Aorta (tissue), 5 donors: ENCODE measurements around the gene PHLDB1. TPM values are rescaled to one million over a fixed set of nuclear protein-coding genes. Genes with fewer than 3 reads are reported as not detected.

Source experiments
- ATAC-seq: fragments of 200-7000 bp; cut with Tn5 transposase; one replicate; pipeline ENCODE4 v1.9.1; 2022; ENCODE audit warnings: moderate library complexity; ENCODE audit not compliant: low FRiP score
- DNase-seq, 2 donors: peaks; one replicate each; pipeline ENCODE4 v3.0.0-alpha.2; 2020
- H3K27ac ChIP-seq, 2 donors: one replicate each; pipeline ENCODE4 v1.5.1; 2013; ENCODE audit warnings: low read length in 2 of 2, mild to moderate bottlenecking in 2 of 2, moderate library complexity in 2 of 2, control low read depth in 1 of 2, inconsistent platforms in 1 of 2, low read depth in 1 of 2
- H3K27me3 ChIP-seq, 2 donors: one replicate each; pipeline ENCODE4 v1.6.1; 2013; ENCODE audit warnings: control low read depth in 1 of 2, low read length in 1 of 2, mild to moderate bottlenecking in 1 of 2, moderate library complexity in 1 of 2; ENCODE audit not compliant: insufficient read depth in 2 of 2, control insufficient read depth in 1 of 2
- H3K36me3 ChIP-seq, 2 donors: one replicate each; pipeline ENCODE4 v1.6.1; 2013; ENCODE audit warnings: control low read depth in 1 of 2, low read length in 1 of 2, mild to moderate bottlenecking in 1 of 2; ENCODE audit not compliant: insufficient read depth in 2 of 2, control insufficient read depth in 1 of 2
- H3K4me1 ChIP-seq, 2 donors: one replicate each; pipeline ENCODE4 v1.6.1; 2013; ENCODE audit warnings: low read length in 2 of 2, control low read depth in 1 of 2, mild to moderate bottlenecking in 1 of 2, moderate library complexity in 1 of 2; ENCODE audit not compliant: insufficient read depth in 2 of 2, control insufficient read depth in 1 of 2
- H3K4me3 ChIP-seq, 2 donors: one replicate each; pipeline ENCODE4 v1.5.1; 2013; ENCODE audit warnings: low read length in 2 of 2, control low read depth in 1 of 2, mild to moderate bottlenecking in 1 of 2
- H3K9me3 ChIP-seq: one replicate; pipeline ENCODE4 v1.6.1; 2013; ENCODE audit warnings: mild to moderate bottlenecking, low read length; ENCODE audit not compliant: control insufficient read depth
- WGBS, 2 donors: extraction: QIAGEN DNeasy Blood & Tissue Kit; methylation state at CpG; one replicate each; pipeline ENCODE4 v1.1.7; 2013; 5-methylcytosine and 5-hydroxymethylcytosine counted together
- intact Hi-C, 2 donors: fragments of 100-400 bp; cut with DNase I; formaldehyde crosslinking; loops; one replicate each; pipeline versions ENCODE4 v1.14.2 to v1.15.0; 2022
- polyA plus RNA-seq, 2 donors: library from polyadenylated mRNA; stranded (reverse); fragments of 200-250 nt; gene quantifications; one replicate each; pipeline ENCODE4 v1.2.3, GENCODE V29; 2013
- total RNA-seq, 2 donors: library from RNA; stranded (reverse); fragmentation: NEBNext Ultra II Directional; extraction: Animal tissue kit (Norgen Biotek cat#: 25700); gene quantifications; one replicate each; pipeline ENCODE4 v1.2.1, GENCODE V29; 2021
- donor health status: healthy with polysubstance abuse.
- donor health status: Bipolar disorder and iron deficiency.
- donor health status: DM: no; HTN: no; CAD: no.
- donor health status: DM: no; HTN: no; CAD: no.
- donor health status: DM: yes; HTN: yes; CAD: no.

Gene PHLDB1
- total and polyA plus RNA-seq, 4 donors: 38.3 to 290 (median 267) TPM

GRCh38 chr11:118638726-118639125 lies 31.3 kb downstream of the PHLDB1 start:
- no peak overlapping the region for H3K27ac ChIP-seq
- DNase-seq (no peak), ATAC-seq (no peak)
- no peaks in the 10 kb centered on the region for H3K4me1 ChIP-seq
- no peak overlapping the region for H3K4me3 ChIP-seq
- H3K27me3 ChIP-seq: no peaks in the 10 kb centered on the region
- no peaks in the 10 kb centered on the region for H3K36me3 ChIP-seq
- H3K9me3 ChIP-seq: no peaks in the 10 kb centered on the region
- intact Hi-C loops: no loop called here
- 87 to 89% methylated on average over 6 of the region's 6 CpGs for WGBS, 2 donors

DNA sequence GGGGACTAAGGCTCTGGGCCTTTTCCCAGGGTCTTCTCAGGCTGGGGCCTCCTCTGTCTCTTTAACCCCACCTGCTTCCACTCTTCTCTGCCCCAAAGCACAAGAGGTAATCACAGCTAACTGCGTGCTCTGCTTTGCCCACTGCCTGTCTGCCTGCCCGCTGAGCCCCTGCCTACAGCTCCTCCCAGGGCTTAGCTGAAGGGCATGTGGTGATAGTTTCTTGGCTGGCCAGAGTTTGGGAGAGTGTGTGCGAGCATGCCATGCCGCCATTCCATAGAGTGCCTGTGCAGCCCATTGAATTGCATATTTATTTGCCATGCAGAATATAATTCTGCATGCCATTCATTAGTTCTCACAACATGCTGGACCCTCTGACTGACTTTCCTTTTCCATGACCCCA lies 32.5 kb downstream of the PHLDB1 start:
- DNase-seq (no peak), ATAC-seq (no peak)
- 8 to 22% methylated on average over 4 of the region's 4 CpGs for WGBS, 2 donors
- Histone ChIP-seq H3K9me3 (no peaks in the 10 kb centered on the region), H3K4me1 (no peaks in the 10 kb centered on the region), H3K36me3 (peaks cover 0 to 3% of the 10 kb centered on the region in 2 donors), H3K27me3 (no peaks in the 10 kb centered on the region), H3K4me3 (no peak overlapping the region), H3K27ac (peak overlapping the region in 1 of 2 donors; percentile 7)
- intact Hi-C loops: no loop called here

GRCh38 chr11:118640332-118641154 lies 33.1 kb downstream of the PHLDB1 start:
- H3K27me3 ChIP-seq: no peaks in the 10 kb centered on the region
- 73 to 74% methylated on average over 5 of the region's 5 CpGs for WGBS, 2 donors
- peaks cover 3 to 9% of the 10 kb centered on the region in 2 donors for H3K36me3 ChIP-seq
- H3K4me1 ChIP-seq: no peaks in the 10 kb centered on the region
- DNase-seq (no peak), ATAC-seq (no peak)
- intact Hi-C loops: no loop called here
- no peak overlapping the region for H3K27ac ChIP-seq
- no peaks in the 10 kb centered on the region for H3K9me3 ChIP-seq
- no peak overlapping the region for H3K4me3 ChIP-seq

- intact Hi-C loops: no loop called here
- DNase-seq: no peak
- no peaks in the 10 kb centered on the region for H3K27me3 ChIP-seq
- 80 to 83% methylated on average over 11 of the region's 11 CpGs for WGBS, 2 donors
- H3K36me3 ChIP-seq: peaks cover 6 to 11% of the 10 kb centered on the region in 2 donors
- no peak overlapping the region for H3K4me3 ChIP-seq
- H3K27ac ChIP-seq: no peak overlapping the region
- no peaks in the 10 kb centered on the region for H3K4me1 ChIP-seq
- H3K9me3 ChIP-seq: no peaks in the 10 kb centered on the region
- ATAC-seq: no peak
These were observed 34.1 kb downstream of the PHLDB1 start for GRCh38 chr11:118641397-118642019.

- Histone ChIP-seq H3K36me3 (peaks cover 6 to 12% of the 10 kb centered on the region in 2 donors), H3K27ac (peak overlapping the region in 1 of 2 donors; percentile 7)
- 63 to 65% methylated on average over 11 of the region's 11 CpGs for WGBS, 2 donors
These were observed 36.0 kb downstream of the PHLDB1 start for GRCh38 chr11:118643142-118643994.

DNA sequence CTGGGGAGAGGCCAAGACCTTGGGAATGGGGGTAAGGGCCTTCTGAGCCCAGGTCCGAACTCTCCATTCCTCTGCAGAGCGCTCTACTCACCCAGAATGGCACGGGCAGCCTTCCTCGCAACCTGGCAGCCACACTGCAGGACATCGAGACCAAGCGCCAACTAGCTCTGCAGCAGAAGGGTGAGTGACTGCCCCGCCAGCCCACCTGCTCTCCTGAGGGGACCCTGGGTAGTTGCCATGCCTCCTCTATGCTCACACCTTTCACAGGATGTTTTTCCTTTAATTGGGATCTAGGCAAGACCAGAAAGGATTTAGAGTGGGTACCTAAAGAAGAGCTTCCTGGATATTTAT lies 36.6 kb downstream of the PHLDB1 start:
- H3K36me3 ChIP-seq: peaks cover 6 to 15% of the 10 kb centered on the region in 2 donors
- WGBS, 2 donors: 74 to 81% methylated on average over 7 of the region's 7 CpGs
- H3K4me3 ChIP-seq: no peak overlapping the region
- ATAC-seq (no peak), DNase-seq (no peak)
- H3K27ac ChIP-seq: peak overlapping the region in 1 of 2 donors; percentile 7
- H3K9me3 ChIP-seq: no peaks in the 10 kb centered on the region
- no peaks in the 10 kb centered on the region for H3K4me1 ChIP-seq
- no peaks in the 10 kb centered on the region for H3K27me3 ChIP-seq
- intact Hi-C loops: no loop called here

More at GRCh38 chr11:118643142-118643994, 36.0 kb downstream of the PHLDB1 start:
- Histone ChIP-seq H3K27me3 (no peaks in the 10 kb centered on the region), H3K9me3 (no peaks in the 10 kb centered on the region), H3K4me3 (no peak overlapping the region), H3K4me1 (no peaks in the 10 kb centered on the region)
- intact Hi-C loops: no loop called here
- DNase-seq: no peak
- ATAC-seq: no peak

DNA sequence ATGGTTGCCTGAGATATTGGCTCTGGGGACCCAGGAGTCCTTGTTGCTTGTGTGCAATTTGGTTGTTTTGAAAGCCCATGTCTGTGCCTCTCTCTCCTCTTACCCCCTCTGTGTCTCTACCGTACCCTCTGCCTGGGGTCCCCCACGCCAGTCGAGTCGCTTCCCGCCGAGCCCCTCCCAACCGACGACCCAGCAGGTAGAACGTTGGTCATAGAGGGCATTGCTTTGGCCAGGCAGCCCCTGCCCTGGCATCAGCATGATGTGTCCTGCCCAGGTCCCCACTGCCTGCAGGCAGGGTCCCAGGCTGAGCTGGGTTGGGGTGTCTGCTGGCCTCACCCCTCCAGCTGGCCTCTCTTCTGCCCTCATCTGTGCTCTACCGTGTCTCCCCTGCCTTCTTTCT lies 37.1 kb downstream of the PHLDB1 start:
- Histone ChIP-seq H3K36me3 (peaks cover 6 to 15% of the 10 kb centered on the region in 2 donors), H3K4me3 (no peak overlapping the region), H3K27ac (no peak overlapping the region), H3K9me3 (no peaks in the 10 kb centered on the region), H3K4me1 (no peaks in the 10 kb centered on the region), H3K27me3 (no peaks in the 10 kb centered on the region)
- WGBS, 2 donors: 84 to 87% methylated on average over 10 of the region's 10 CpGs
- ATAC-seq: no peak
- no peak for DNase-seq
- intact Hi-C loops: no loop called here

DNA sequence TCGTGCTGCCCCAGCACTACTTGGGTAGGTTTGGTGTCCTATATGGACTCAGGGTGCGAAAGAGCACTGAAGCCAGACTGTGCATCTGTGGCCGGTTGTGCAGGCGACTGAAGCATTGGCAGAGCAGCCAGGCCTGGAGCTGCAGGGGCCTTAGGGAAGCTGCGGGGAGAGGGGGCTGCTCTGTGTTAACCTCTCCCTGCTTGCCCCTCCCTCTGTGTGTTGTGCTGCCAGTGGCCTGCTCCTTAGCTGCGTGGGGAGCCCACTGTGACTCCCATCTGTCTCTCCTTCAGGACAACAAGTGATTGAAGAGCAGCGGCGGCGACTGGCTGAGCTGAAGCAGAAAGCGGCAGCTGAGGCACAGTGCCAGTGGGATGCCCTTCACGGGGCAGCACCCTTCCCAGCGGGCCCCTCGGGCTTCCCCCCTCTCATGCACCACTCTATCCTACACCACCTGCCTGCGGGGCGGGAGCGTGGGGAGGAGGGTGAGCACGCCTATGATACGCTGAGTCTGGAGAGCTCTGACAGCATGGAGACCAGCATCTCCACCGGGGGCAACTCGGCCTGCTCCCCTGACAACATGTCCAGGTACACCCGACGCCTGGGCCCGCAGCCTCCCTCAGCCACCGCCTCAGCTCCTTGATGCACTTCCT lies 37.8 kb downstream of the PHLDB1 start:
- peaks cover 6 to 18% of the 10 kb centered on the region in 2 donors for H3K36me3 ChIP-seq
- H3K27ac ChIP-seq: no peak overlapping the region
- DNase-seq (peak in 1 of 2 donors; percentile 29), ATAC-seq (no peak)
- no peaks in the 10 kb centered on the region for H3K9me3 ChIP-seq
- 90 to 92% methylated on average over 23 to 24 of the region's 24 CpGs for WGBS, 2 donors
- H3K27me3 ChIP-seq: no peaks in the 10 kb centered on the region
- no peak overlapping the region for H3K4me3 ChIP-seq
- H3K4me1 ChIP-seq: no peaks in the 10 kb centered on the region
- intact Hi-C loops: no loop called here
